Panc1 (cell line): ENCODE measurements around the gene MGMT.

Experiments used
- CTCF ChIP-seq: fragments of 450-650 bp; IDR thresholded peaks from 2 replicates; pipeline ENCODE4 v1.5.1; 2017; ENCODE audit warnings: mild to moderate bottlenecking
- POLR2AphosphoS5 ChIP-seq: IDR thresholded peaks from 2 replicates; pipeline ENCODE4 v1.6.1; 2012; ENCODE audit warnings: mild to moderate bottlenecking, low read depth, low read length, moderate library complexity
- SIN3A ChIP-seq: IDR thresholded peaks from 2 replicates; pipeline ENCODE4 v1.6.1; 2012; ENCODE audit warnings: low read depth, mild to moderate bottlenecking, low read length, moderate library complexity, borderline replicate concordance; ENCODE audit not compliant: insufficient read depth
- TF ChIP-seq, protein P1 (sequence below), 2 experiments: IDR thresholded peaks; 2 replicates each; pipeline ENCODE4 v1.6.1; 2011 to 2012; ENCODE audit warnings: low read depth in 2 of 2, control low read depth in 1 of 2, low read length in 1 of 2, mild to moderate bottlenecking in 1 of 2, moderate library complexity in 1 of 2; ENCODE audit not compliant: insufficient read depth in 1 of 2

DNA sequence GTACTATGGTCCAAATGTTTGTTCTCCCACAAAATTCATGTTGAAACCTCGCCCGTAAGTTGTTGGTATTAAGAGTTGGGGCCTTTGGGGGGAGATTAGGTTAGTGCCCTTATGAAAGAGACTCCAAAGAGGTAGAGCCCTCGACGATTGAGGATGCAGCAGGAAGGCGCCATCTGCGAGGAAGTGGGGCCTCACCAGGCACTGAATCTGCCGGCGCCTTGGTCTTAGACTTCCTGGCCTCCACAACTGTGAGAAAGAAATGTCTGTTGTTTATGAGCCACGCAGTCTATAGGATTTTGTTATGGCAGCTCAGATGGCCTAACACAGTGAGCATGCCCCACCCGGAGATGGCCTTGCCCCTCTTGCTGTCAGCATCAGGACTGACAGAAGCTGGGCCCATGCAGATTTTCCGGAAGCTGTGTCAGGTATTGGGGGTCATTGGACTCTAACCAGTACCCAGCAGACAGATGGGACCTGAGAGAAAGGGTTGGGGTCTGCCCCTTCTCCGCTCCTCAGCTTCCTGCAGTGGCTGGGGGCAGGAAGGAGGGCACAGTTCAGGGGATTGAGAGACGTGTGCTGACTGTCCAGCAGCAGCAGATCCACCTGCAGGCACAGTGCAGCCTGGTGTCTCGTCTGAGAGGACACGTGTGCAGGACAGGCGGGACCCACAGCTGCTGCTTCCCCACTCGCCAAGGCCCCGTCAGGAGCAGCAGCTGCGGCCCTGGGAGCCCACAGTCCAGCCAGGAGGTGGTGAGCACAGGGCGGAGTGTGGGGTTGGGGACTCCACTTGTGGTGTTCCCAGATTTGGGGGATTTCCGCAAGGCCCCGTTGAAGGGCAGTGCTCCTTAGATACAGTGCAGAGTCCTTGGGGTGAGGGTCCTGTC, 47.8 kb downstream of the MGMT start:
- TF ChIP-seq POLR2AphosphoS5 (no peak), CTCF (no peak), SIN3A (no peak)
- TF ChIP-seq, protein P1, sequence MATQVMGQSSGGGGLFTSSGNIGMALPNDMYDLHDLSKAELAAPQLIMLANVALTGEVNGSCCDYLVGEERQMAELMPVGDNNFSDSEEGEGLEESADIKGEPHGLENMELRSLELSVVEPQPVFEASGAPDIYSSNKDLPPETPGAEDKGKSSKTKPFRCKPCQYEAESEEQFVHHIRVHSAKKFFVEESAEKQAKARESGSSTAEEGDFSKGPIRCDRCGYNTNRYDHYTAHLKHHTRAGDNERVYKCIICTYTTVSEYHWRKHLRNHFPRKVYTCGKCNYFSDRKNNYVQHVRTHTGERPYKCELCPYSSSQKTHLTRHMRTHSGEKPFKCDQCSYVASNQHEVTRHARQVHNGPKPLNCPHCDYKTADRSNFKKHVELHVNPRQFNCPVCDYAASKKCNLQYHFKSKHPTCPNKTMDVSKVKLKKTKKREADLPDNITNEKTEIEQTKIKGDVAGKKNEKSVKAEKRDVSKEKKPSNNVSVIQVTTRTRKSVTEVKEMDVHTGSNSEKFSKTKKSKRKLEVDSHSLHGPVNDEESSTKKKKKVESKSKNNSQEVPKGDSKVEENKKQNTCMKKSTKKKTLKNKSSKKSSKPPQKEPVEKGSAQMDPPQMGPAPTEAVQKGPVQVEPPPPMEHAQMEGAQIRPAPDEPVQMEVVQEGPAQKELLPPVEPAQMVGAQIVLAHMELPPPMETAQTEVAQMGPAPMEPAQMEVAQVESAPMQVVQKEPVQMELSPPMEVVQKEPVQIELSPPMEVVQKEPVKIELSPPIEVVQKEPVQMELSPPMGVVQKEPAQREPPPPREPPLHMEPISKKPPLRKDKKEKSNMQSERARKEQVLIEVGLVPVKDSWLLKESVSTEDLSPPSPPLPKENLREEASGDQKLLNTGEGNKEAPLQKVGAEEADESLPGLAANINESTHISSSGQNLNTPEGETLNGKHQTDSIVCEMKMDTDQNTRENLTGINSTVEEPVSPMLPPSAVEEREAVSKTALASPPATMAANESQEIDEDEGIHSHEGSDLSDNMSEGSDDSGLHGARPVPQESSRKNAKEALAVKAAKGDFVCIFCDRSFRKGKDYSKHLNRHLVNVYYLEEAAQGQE (IDR thresholded peaks at IDR 0.05; ENCODE audit: insufficient read depth in 1 of 2, low read depth in 2 of 2, low read length in 1 of 2) = no peak
